Stimulated activated naive CD4-positive, alpha-beta T cell treated with Interleukin-2 at 50 U/mL for 16 hours (primary cell): ENCODE data around the gene FURIN.
"Not testable (repeated sequence)": the region's sequence is repeated elsewhere in the genome, so short reads cannot be mapped to it uniquely, and the experiment has no call there.

Source experiments
- DNase-seq: peaks from one replicate; lab custom pipeline; 2025; lab: John Stamatoyannopoulos, UW

Gene FURIN

GRCh38 chr15:90868261-90868689 is at the start of gene FURIN:
Gene FURIN (plus strand): TSS chr15:90868588. CDS start chr15:90875741, 7,153 bp downstream.
- no peak for DNase-seq

DNA sequence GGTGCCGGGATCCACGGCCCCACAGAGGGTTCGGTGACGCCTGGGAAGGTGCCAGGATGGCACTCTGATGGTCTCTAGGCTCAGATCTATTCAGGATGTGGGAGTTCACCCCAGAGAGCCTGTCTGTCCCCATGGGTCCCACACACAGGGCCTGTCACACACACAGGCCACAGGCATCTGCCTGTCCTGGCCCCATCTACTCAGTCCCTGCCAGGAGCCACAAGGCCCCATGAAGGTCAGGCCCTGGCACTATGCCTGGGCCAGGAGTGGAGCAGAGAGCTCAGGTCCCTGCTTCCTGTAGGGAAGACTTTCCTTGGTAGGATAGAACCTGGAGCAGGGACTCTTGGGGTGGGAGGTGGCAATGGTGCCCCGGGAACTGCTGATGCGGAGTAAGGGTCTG is 49.0 kb upstream of the FURIN start:
- no peak for DNase-seq

GRCh38 chr15:90819850-90820249 is 48.5 kb upstream of the FURIN start:
- DNase-seq, result no peak

DNA sequence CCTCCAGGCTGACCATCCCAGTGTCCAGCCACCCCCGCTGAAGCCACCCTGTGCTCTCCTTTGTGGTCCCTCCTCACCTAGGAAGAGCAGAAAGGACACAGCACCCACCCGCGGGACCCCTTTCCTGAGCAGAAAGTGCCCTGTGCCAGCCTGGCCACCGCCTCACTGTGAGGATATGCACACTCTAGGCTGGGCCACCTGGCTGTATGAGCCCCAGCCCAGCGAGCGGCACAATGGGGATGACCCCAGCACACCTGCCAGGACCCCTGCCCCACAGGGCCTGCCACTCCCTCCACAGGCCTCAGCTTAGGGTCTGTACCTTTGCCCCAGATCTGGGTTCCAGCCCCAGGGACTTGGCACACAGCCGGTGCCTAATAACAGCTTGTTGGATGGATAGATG is 47.9 kb upstream of the FURIN start:
- DNase-seq, result no peak

DNA sequence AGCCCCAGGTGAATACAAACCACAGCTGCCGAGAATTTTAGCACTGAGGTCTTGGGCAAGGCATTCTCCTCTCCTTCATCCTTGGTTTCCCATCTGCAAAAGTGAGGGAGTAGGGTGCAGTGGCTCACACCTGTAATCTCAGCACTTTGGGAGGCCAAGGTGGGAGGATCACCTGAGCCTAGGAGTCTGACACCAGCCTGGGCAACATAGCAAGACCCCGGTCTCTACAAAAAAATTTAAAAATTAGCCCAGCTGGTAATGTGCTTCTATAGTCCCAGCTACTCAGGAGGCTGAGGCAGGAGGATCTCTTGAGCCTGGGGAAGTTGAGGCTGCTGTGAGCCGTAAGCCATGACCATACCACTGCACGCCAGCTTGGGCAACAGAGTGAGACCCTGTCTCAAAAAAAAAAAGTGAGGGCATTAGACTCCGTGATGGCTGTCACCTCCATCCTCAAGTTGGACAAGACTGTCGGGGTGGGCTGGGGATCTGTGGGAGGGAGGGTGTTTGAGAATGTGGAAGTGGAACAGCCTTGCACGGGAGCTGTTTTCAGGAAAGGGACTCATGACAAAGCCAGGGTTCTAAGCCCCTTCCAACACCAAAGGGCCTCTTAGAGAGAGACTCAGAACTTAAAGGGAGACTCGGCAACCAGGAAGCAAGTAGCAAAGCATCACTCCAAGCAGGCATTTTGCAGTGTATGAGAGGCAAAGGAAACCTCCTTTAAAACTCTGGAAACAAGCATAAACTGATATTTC is 46.0 kb upstream of the FURIN start:
- DNase-seq, result no peak

GRCh38 chr15:90823455-90823974 is 44.9 kb upstream of the FURIN start:
- DNase-seq, result no peak

DNA sequence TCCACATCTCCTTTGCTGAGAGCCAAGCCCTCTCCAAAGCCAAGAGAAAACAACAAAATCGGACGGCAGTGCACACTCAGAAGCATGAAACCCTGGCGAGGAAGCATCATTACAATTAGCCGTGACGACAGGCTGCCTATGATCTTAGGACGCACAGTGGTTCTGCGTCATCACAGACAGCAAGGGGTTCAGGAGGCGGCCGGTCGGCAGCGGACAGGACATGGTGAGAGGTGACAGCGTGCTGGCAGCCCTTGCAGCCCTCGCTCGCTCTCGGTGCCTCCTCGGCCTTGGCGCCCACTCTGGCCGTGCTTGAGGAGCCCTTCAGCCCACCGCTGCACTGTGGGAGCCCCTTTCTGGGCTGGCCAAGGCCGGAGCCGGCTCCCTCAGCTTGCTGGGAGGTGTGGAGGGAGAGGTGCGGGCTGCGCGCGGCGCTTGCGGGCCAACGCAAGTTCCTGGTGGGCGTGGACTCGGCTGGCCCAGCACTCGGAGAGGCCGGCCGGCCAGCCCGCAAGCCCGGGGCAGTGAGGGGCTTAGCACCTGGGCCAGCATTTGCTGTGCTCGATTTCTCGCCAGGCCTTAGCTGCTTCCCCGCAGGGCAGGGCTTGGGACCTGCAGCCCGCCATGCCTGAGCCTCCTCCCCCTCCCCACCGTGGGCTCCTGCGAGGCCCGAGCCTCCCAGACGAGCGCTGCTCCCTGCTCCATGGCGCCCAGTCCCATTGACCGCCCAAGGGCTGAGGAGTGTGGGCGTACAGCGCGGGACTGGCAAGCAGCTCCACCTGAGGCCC is 43.1 kb upstream of the FURIN start:
- not testable (repeated sequence) for DNase-seq

DNA sequence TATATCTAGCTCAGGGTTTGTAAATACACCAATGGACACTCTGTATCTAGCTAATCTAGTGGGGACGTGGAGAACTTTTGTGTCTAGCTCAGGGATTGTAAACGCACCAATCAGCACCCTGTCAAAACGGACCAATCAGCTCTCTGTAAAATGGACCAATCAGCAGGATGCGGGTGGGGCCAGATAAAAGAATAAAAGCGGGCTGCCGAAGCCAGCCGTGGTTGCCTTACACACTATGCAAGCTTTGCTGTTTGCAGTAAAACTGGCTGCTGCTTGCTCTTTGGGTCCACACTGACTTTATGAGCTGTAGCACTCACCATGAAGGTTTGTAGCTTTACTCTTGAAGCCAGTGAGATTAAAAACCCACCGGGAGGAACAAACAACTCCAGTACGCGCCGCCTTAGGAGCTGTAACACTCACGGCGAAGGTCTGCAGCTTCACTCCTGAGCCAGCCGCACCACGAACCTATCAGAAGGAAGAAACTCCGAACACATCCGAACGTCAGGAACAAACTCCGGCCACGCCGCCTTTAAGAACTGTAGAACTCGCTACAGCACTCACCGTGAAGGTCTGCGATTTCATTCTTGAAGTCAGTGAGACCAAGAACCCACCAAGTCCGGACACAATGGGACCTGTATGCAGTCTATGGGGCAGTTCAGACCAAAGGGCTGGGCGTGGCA is 42.0 kb upstream of the FURIN start:
- DNase-seq, result not testable (repeated sequence)

DNA sequence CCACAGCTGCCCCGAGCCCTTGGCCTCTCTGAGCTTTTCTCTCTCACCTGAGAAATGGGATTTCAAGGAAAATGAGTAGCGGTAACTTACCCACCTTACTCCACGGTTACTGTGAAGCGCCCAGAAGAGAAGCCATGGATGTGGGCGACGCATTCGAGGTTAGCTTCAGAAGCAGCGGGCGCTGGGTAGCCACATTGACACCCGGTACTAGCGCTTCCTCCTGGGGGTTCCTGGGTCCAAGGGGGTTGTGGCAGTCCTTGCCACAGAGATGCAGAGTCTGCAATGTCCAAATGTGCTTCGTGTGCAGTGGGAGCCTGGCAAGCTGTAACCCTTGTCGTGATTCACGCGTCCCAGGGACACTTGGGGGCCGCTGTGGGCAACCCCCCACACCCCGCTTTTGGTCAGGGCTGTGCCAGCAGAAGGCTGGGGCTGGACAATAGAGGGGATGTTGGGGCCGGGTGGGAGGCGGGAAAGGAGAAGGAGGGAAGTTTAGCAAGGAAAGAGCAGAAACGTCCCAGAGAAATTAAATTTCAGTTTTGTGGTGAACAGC is 41.4 kb upstream of the FURIN start:
- DNase-seq, result no peak

GRCh38 chr15:90828111-90828510 is 40.3 kb upstream of the FURIN start:
- DNase-seq, result no peak

GRCh38 chr15:90829126-90829525 is 39.3 kb upstream of the FURIN start:
- DNase-seq, result no peak

DNA sequence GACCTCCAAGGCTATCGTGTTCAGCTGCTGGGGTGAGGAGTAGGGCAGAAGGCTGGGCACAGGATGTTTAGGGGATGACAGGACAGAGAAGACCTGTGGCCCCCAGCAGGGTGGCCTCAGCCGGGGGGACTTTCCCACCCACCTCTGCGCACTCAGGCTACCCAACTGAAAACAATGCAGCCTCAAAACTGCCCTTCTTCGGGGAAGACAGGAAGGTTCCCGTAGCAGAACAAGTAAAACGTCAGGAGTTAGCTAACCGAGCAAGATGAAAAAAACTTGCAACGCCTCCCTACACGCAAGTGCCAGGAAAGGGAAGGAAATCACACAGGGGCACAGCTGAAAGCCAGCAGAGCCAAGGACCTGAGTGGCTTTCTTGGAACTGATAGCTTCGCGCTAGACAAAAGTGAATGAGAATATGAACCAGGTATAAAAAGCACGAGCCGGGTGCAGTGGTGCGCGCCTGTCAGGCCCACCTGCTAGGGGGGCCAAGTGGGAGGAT is 38.4 kb upstream of the FURIN start:
- DNase-seq, result peak; percentile 64

DNA sequence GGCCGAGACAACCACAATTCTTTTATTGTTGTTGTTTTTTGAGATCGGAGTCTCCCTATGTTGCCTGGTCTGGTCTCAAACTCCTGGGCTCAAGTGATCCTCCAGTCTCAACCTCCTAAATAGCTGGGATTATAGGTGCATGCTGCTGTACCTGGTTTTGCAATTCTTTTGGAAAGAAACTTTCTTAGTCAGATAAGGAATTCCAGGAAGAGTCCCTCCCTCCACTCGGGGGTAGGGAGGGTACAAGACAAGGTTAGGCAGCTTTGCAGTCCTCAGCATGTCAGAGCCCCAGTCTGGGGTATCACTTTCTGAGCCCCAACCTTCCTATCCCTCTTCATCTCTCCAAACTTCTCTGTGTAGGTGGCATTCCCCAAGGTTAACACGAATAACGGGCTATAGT is 33.8 kb upstream of the FURIN start:
- no peak for DNase-seq

GRCh38 chr15:90836296-90836871 is 32.0 kb upstream of the FURIN start:
- no peak for DNase-seq

GRCh38 chr15:90837094-90837493 is 31.3 kb upstream of the FURIN start:
- DNase-seq, result peak; percentile 54

GRCh38 chr15:90838139-90838538 is 30.2 kb upstream of the FURIN start:
- peak; percentile 89 for DNase-seq

DNA sequence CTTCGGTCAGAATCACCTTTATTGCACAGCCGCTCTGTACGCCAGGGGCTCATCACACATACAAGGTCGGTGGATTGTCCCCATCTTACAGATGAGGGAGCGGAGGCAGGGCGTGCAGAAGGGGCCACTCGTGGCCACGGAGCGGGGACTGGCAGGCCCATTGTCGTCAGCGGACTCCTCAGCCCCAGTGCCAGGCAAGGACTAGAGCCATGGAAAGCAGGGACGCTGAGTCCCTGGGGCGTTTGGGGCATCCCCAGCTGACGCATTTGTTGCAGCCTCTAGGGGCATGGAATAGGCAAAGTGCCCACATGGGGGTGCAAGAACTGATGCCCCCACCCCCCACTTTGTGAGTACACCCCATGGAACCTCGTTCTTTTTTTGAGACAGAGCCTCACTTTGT is 29.8 kb upstream of the FURIN start:
- DNase-seq, result peak; percentile 12

- DNase-seq, result no peak
Measured at GRCh38 chr15:90839187-90840071, 29.0 kb upstream of the FURIN start.

DNA sequence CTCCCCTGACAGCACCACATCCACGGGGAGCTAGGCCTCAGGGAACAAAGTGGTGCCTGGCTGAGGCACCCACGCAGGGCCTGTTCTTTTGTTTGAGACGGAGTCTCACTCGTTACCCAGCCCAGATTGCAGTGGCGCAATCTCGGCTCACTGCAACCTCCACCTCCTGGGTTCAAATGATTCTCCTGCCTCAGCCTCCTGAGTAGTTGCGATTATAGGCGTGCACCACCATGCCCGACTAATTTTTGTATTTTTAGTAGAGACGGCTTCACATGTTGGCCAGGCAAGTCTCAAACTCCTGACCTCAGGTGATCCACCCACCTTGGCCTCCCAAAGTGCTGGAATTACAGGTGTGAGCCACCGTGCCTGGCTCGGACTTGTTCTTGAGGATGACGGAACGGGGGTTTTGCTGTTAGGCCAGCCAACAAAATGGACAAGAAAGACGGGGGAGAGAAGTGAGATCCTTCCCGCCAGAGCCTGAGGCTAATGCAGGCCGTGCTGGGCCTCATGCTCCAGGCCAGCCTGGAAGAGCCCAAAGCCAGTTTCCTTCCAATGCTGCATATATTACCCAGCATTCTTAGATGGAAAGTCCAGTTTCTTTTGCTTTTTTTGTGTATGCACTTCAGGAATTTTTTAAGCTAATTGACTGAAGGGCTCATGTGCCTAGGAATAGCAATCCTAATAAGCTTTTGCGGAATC is 28.1 kb upstream of the FURIN start:
- no peak for DNase-seq

- no peak for DNase-seq
Measured at GRCh38 chr15:90840954-90841353, 27.4 kb upstream of the FURIN start.
